Measurements from ENCODE around the gene TINCR. TPM values are rescaled to one million over a fixed set of nuclear protein-coding genes. Genes with fewer than 3 reads are reported as not detected.
"Not testable (repeated sequence)": the region's sequence is repeated elsewhere in the genome, so short reads cannot be mapped to it uniquely, and the experiment has no call there.

The TINCR gene
- total RNA-seq, 2 experiments from 2014 or later, result 0.60 to 1.2 TPM

DNA sequence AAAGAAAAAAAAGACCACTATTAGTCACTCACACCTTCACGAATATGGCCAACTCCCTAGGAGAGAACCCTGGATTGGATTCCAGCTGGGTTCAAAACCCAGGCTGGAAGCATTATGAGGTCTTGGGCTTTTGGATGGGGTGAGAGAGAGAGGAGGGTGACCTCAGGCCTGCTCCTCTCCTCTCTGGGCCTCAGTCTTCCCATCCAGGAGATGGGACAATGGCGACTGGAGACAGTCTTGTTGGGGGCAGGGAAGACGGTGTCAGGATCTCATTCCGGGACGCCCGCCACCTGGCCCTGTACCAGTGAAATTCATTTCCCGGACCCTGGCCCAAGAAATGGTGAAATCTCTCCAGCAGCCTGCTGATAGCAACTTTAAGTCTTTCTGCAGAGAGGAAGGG, 26.3 kb downstream of the TINCR start:
- Histone ChIP-seq H3K4me3 (ENCODE audit: low read depth, low read length, poor library complexity, severe bottlenecking) (no peak overlapping the region), H3K36me3 (ENCODE audit: insufficient read depth, low read length) (no peaks in the 10 kb centered on the region), H4K20me1 (ENCODE audit: insufficient read depth, low read length) (no peaks in the 10 kb centered on the region), H3K4me1 (ENCODE audit: insufficient read depth, low read length, poor library complexity, severe bottlenecking) (no peaks in the 10 kb centered on the region), H2AFZ (ENCODE audit: low read length) (no peak overlapping the region), H3K79me2 (ENCODE audit: insufficient read depth, low read depth, low read length) (no peaks in the 10 kb centered on the region), H3K9me2 (ENCODE audit: insufficient read depth, low read length) (no peaks in the 10 kb centered on the region), H3K4me2 (ENCODE audit: low read length) (no peak overlapping the region), H3K9me3 (ENCODE audit: low read length) (no peaks in the 10 kb centered on the region), H3K27ac (ENCODE audit: low read depth, low read length, poor library complexity, severe bottlenecking) (no peak overlapping the region)
- no peak for DNase-seq (ENCODE audit: low spot score)
- intact Hi-C loops (cut with micrococcal nuclease; ENCODE audit: unreplicated experiment), result no loop called here
- ChIA-PET CTCF (ENCODE audit: unreplicated experiment) (no interaction called here), POLR2A (interaction anchor here (0.7 kb wide), 1 partner anchor 601 kb away, joined by 3 read pairs; no protein-coding TSS in a partner anchor)
- BruUV-seq (replicated peaks), result no TSS peak
- no peak for TF ChIP-seq EZH2phosphoT487 (IDR thresholded peaks at IDR 0.05; ENCODE audit: borderline replicate concordance, low read depth, low read length)
- TF ChIP-seq, protein P1, sequence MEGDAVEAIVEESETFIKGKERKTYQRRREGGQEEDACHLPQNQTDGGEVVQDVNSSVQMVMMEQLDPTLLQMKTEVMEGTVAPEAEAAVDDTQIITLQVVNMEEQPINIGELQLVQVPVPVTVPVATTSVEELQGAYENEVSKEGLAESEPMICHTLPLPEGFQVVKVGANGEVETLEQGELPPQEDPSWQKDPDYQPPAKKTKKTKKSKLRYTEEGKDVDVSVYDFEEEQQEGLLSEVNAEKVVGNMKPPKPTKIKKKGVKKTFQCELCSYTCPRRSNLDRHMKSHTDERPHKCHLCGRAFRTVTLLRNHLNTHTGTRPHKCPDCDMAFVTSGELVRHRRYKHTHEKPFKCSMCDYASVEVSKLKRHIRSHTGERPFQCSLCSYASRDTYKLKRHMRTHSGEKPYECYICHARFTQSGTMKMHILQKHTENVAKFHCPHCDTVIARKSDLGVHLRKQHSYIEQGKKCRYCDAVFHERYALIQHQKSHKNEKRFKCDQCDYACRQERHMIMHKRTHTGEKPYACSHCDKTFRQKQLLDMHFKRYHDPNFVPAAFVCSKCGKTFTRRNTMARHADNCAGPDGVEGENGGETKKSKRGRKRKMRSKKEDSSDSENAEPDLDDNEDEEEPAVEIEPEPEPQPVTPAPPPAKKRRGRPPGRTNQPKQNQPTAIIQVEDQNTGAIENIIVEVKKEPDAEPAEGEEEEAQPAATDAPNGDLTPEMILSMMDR (conservative IDR thresholded peaks at IDR 0.05; ENCODE audit: low read length), result no peak

DNA sequence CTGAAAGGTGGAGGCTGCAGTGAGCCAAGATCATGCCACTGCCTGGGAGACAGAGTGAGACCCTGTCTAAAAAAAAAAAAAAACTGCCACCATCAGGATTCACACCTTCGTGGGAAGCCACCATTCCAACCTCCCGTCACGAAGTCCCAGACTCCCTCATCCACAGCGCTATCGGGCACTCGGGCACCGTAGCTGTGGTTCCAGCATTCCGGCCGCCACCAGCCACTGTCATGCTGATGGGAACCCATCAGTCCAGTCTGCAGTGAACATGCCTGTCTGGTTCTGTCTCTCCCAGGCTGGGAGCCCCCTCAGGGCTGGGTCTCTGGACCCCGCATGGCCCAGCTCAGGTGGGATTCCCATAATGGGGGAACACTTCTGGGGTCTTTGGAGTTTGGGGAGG, 27.5 kb downstream of the TINCR start:
- Histone ChIP-seq H3K79me2 (ENCODE audit: insufficient read depth, low read depth, low read length) (no peaks in the 10 kb centered on the region), H3K9me3 (ENCODE audit: low read length) (peaks cover 2% of the 10 kb centered on the region; the same call in 1 of the 2 replicates), H3K4me2 (ENCODE audit: low read length) (no peak overlapping the region), H3K36me3 (ENCODE audit: insufficient read depth, low read length) (no peaks in the 10 kb centered on the region), H4K20me1 (ENCODE audit: insufficient read depth, low read length) (no peaks in the 10 kb centered on the region), H3K9me2 (ENCODE audit: insufficient read depth, low read length) (no peaks in the 10 kb centered on the region), H3K4me1 (ENCODE audit: insufficient read depth, low read length, poor library complexity, severe bottlenecking) (no peaks in the 10 kb centered on the region), H2AFZ (ENCODE audit: low read length) (no peak overlapping the region), H3K27ac (ENCODE audit: low read depth, low read length, poor library complexity, severe bottlenecking) (no peak overlapping the region), H3K4me3 (ENCODE audit: low read depth, low read length, poor library complexity, severe bottlenecking) (no peak overlapping the region)
- POLR2A ChIA-PET, result no interaction called here
- intact Hi-C loops (cut with micrococcal nuclease; ENCODE audit: unreplicated experiment), result no loop called here
- DNase-seq (ENCODE audit: low spot score), result no peak
- TF ChIP-seq, protein P1 (conservative IDR thresholded peaks at IDR 0.05; ENCODE audit: low read length), result no peak
- TF ChIP-seq EZH2phosphoT487 (IDR thresholded peaks at IDR 0.05; ENCODE audit: borderline replicate concordance, low read depth, low read length), result no peak
- no TSS peak for BruUV-seq (replicated peaks)
- CTCF ChIA-PET (ENCODE audit: unreplicated experiment), result no interaction called here

DNA sequence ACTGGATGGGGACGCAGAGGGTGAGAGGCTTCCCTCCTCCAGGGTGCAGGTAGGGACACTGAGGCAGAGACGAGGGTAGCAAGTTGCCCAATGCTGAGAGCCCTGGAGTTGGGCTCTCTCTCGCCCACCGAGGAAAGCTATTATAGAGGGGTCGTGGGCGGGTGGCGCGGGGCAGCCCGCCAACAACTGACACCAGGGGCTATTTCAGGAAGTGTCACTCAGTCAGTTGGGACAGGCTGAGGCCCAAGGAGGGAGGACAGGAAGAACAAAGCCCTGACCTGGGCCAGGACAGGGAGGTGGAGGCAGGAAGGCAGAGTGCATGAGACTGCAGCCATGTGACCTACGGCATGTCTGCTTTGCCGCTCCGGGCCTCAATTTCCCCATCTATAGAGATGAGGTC, 29.9 kb downstream of the TINCR start:
- intact Hi-C loops (cut with micrococcal nuclease; ENCODE audit: unreplicated experiment), result no loop called here
- no TSS peak for BruUV-seq (replicated peaks)
- no peak overlapping the region for H3K27ac ChIP-seq (ENCODE audit: low read depth, low read length, poor library complexity, severe bottlenecking)

DNA sequence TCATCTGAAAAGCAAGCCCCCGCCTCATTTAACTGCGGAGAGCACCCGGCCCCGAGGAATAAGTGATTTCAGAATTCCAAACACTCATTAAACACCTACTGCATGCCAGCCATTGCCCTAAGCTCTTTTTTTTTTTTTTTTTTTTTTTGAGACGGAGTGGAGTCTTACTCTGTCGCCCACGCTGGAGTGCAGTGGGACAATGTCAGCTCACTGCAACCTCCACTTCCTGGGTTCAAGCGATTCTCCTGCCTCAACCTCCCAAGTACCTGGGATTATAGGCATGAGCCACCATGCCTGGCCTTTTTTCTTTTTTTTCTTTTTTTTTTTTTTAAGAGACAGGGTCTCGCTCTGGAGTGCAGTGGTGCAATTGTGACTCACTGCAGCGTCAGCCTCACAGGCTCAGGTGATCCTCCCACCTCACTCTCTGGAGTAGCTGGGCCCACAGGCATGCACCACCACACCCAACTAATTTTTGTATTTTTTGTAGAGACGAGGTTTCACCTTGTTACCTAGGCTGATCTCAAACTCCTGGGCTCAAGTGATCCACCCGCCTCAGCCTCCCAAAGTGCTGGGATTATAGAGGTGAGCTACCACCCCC, 30.7 kb downstream of the TINCR start:
- H4K20me1 ChIP-seq (ENCODE audit: insufficient read depth, low read length); CTCF ChIA-PET (ENCODE audit: unreplicated experiment); DNase-seq (ENCODE audit: low spot score); intact Hi-C loops (cut with micrococcal nuclease; ENCODE audit: unreplicated experiment); H3K4me3 ChIP-seq (ENCODE audit: low read depth, low read length, poor library complexity, severe bottlenecking); POLR2A ChIA-PET; H3K79me2 ChIP-seq (ENCODE audit: insufficient read depth, low read depth, low read length); H2AFZ ChIP-seq (ENCODE audit: low read length); H3K36me3 ChIP-seq (ENCODE audit: insufficient read depth, low read length); BruUV-seq (replicated peaks); H3K27ac ChIP-seq (ENCODE audit: low read depth, low read length, poor library complexity, severe bottlenecking); H3K4me2 ChIP-seq (ENCODE audit: low read length); H3K9me3 ChIP-seq (ENCODE audit: low read length); H3K9me2 ChIP-seq (ENCODE audit: insufficient read depth, low read length); H3K4me1 ChIP-seq (ENCODE audit: insufficient read depth, low read length, poor library complexity, severe bottlenecking): not testable (repeated sequence)

More for the DNA sequence above, 29.9 kb downstream of the TINCR start:
- Histone ChIP-seq H3K79me2 (ENCODE audit: insufficient read depth, low read depth, low read length) (no peaks in the 10 kb centered on the region), H3K9me2 (ENCODE audit: insufficient read depth, low read length) (no peaks in the 10 kb centered on the region), H3K4me1 (ENCODE audit: insufficient read depth, low read length, poor library complexity, severe bottlenecking) (no peaks in the 10 kb centered on the region), H3K36me3 (ENCODE audit: insufficient read depth, low read length) (no peaks in the 10 kb centered on the region), H4K20me1 (ENCODE audit: insufficient read depth, low read length) (no peaks in the 10 kb centered on the region), H3K4me3 (ENCODE audit: low read depth, low read length, poor library complexity, severe bottlenecking) (no peak overlapping the region), H3K9me3 (ENCODE audit: low read length) (peaks cover 10% of the 10 kb centered on the region), H2AFZ (ENCODE audit: low read length) (no peak overlapping the region), H3K4me2 (ENCODE audit: low read length) (no peak overlapping the region)
- POLR2A ChIA-PET, result no interaction called here
- CTCF ChIA-PET (ENCODE audit: unreplicated experiment), result no interaction called here
- DNase-seq (ENCODE audit: low spot score), result no peak
- TF ChIP-seq, protein P1 (conservative IDR thresholded peaks at IDR 0.05; ENCODE audit: low read length), result no peak
- no peak for TF ChIP-seq EZH2phosphoT487 (IDR thresholded peaks at IDR 0.05; ENCODE audit: borderline replicate concordance, low read depth, low read length)

All from OCI-LY7 (cell line).